GM23338 (cell line): ENCODE data around the gene RPS5. TPM values are rescaled to one million over a fixed set of nuclear protein-coding genes. Genes with fewer than 3 reads are reported as not detected.
A peak's percentile ranks its signal among the peaks of the same experiment; 100 is the strongest.

Experiments
- ATAC-seq: fragments of 200-7000 bp; cut with Tn5 transposase; 3 replicates; pipeline ENCODE4 v1.9.1; 2020
- DNase-seq: peaks from one replicate; pipeline ENCODE4 v3.0.0-alpha.2; 2015; ENCODE audit warnings: low spot score
- H2AFZ ChIP-seq: fragments of 200-600 bp; sonication (generic); 2 replicates; pipeline ENCODE4 v1.8.0; 2016; ENCODE audit warnings: antibody characterized with exemption, mild to moderate bottlenecking, moderate library complexity
- H3F3A ChIP-seq: fragments of 200-600 bp; sonication (generic); replicated peaks from 2 replicates; pipeline ENCODE4 v1.8.0; 2017; ENCODE audit warnings: antibody characterized with exemption, mixed run types, low read depth
- H3K27ac ChIP-seq: fragments of 200-600 bp; sonication (generic); 2 replicates; pipeline ENCODE4 v1.6.1; 2016; ENCODE audit warnings: low read depth
- H3K27me3 ChIP-seq: fragments of 200-600 bp; sonication (generic); 2 replicates; pipeline ENCODE4 v1.8.0; 2016; ENCODE audit warnings: mild to moderate bottlenecking, mixed run types, moderate library complexity; ENCODE audit not compliant: insufficient read depth
- H3K36me3 ChIP-seq: fragments of 200-600 bp; sonication (generic); 2 replicates; pipeline ENCODE4 v1.8.0; 2016; ENCODE audit warnings: mild to moderate bottlenecking; ENCODE audit not compliant: insufficient read depth
- H3K4me1 ChIP-seq: fragments of 200-600 bp; sonication (generic); 2 replicates; pipeline ENCODE4 v1.8.0; 2016; ENCODE audit warnings: mild to moderate bottlenecking, moderate library complexity; ENCODE audit not compliant: insufficient read depth
- H3K4me2 ChIP-seq: fragments of 200-600 bp; sonication (generic); 2 replicates; pipeline ENCODE4 v1.7.1; 2017; ENCODE audit warnings: mixed run types
- H3K4me3 ChIP-seq: fragments of 200-600 bp; sonication (generic); 2 replicates; pipeline ENCODE4 v1.6.1; 2016; ENCODE audit warnings: mixed run types
- H3K79me2 ChIP-seq: fragments of 200-600 bp; sonication (generic); replicated peaks from 2 replicates; pipeline ENCODE4 v1.8.0; 2017; ENCODE audit warnings: mild to moderate bottlenecking; ENCODE audit not compliant: insufficient read depth
- H3K9me2 ChIP-seq: fragments of 200-600 bp; sonication (generic); 2 replicates; pipeline ENCODE4 v1.8.0; 2017; ENCODE audit not compliant: insufficient read depth
- H4K20me1 ChIP-seq: fragments of 200-600 bp; sonication (generic); replicated peaks from 2 replicates; pipeline ENCODE4 v1.8.0; 2017; ENCODE audit warnings: mild to moderate bottlenecking; ENCODE audit not compliant: insufficient read depth
- H3K27ac Mint-ChIP-seq: 2 replicates; pipeline ENCODE4 v1.8.0; 2020; ENCODE audit warnings: inconsistent platforms, mild to moderate bottlenecking, moderate library complexity, mixed read lengths
- H3K27me3 Mint-ChIP-seq: 3 replicates; pipeline ENCODE4 v1.8.0; 2022; ENCODE audit warnings: low read depth, mild to moderate bottlenecking, moderate library complexity, mixed read lengths, inconsistent platforms; ENCODE audit not compliant: insufficient read depth, poor library complexity
- H3K36me3 Mint-ChIP-seq: 3 replicates; pipeline ENCODE4 v1.8.0; 2021; ENCODE audit warnings: low read depth, mild to moderate bottlenecking, inconsistent platforms, moderate library complexity, mixed read lengths
- H3K4me1 Mint-ChIP-seq: 3 replicates; pipeline ENCODE4 v1.8.0; 2020; ENCODE audit warnings: mild to moderate bottlenecking, inconsistent platforms, mixed read lengths
- H3K4me3 Mint-ChIP-seq: 3 replicates; pipeline ENCODE4 v1.8.0; 2021; ENCODE audit warnings: moderate library complexity, mild to moderate bottlenecking, inconsistent platforms, mixed read lengths
- H3K9me3 Mint-ChIP-seq: 3 replicates; pipeline ENCODE4 v1.8.0; 2020; ENCODE audit warnings: moderate library complexity, mild to moderate bottlenecking, inconsistent platforms, mixed read lengths
- CREB1 ChIP-seq: fragments of 250-450 bp; sonication (Bioruptor Pico); IDR thresholded peaks from 2 replicates; pipeline ENCODE4 v1.5.0; 2020; ENCODE audit warnings: low read depth, mild to moderate bottlenecking, moderate library complexity
- EZH2phosphoT487 ChIP-seq: fragments of 200-600 bp; sonication (generic); IDR thresholded peaks from one replicate; pipeline ENCODE4 v1.8.1; 2018; ENCODE audit warnings: antibody characterized with exemption; ENCODE audit not compliant: unreplicated experiment
- JUNB ChIP-seq: IDR thresholded peaks from one replicate; pipeline ENCODE4 v1.6.1; 2016; ENCODE audit warnings: antibody characterized with exemption; ENCODE audit not compliant: unreplicated experiment
- POLR2AphosphoS5 ChIP-seq: IDR thresholded peaks from 2 replicates; pipeline ENCODE4 v1.6.1; 2016; ENCODE audit warnings: antibody characterized with exemption, low read depth
- ZNF331 ChIP-seq: fragments of 250-450 bp; sonication (Bioruptor Pico); IDR thresholded peaks from 2 replicates; pipeline ENCODE4 v1.5.0; 2020; ENCODE audit warnings: low read depth, mild to moderate bottlenecking, moderate library complexity
- polyA plus RNA-seq: library from polyadenylated mRNA; unstranded; fragments of >200 nt; fragmentation: Nextera tagmentation; extraction: Ambion mirVana; gene quantifications from 2 replicates; pipeline ENCODE4 v1.2.1, GENCODE V29; 2016
- total RNA-seq: library from RNA; depleted of rRNA; stranded (reverse); fragments of >200 nt; shearing (Covaris generic); gene quantifications from 2 replicates; pipeline ENCODE4 v1.2.3, GENCODE V29; 2014
- TF ChIP-seq, protein P1 (sequence below): IDR thresholded peaks from one replicate; pipeline ENCODE4 v1.6.1; 2018; ENCODE audit warnings: antibody characterized with exemption; ENCODE audit not compliant: unreplicated experiment
- TF ChIP-seq, protein P2 (sequence below), 2 experiments: fragments of 200-600 bp in 1 of 2; sonication (generic) in 1 of 2; conservative IDR thresholded peaks; 2 replicates each; pipeline versions ENCODE4 v1.5.1 to v1.6.1; 2016 to 2017; ENCODE audit warnings: antibody characterized with exemption in 2 of 2, low read depth in 2 of 2, mild to moderate bottlenecking in 2 of 2, moderate library complexity in 1 of 2

RPS5 gene
- total and polyA plus RNA-seq, 2 experiments from 2014 or later = 734 to 2,111 TPM

DNA sequence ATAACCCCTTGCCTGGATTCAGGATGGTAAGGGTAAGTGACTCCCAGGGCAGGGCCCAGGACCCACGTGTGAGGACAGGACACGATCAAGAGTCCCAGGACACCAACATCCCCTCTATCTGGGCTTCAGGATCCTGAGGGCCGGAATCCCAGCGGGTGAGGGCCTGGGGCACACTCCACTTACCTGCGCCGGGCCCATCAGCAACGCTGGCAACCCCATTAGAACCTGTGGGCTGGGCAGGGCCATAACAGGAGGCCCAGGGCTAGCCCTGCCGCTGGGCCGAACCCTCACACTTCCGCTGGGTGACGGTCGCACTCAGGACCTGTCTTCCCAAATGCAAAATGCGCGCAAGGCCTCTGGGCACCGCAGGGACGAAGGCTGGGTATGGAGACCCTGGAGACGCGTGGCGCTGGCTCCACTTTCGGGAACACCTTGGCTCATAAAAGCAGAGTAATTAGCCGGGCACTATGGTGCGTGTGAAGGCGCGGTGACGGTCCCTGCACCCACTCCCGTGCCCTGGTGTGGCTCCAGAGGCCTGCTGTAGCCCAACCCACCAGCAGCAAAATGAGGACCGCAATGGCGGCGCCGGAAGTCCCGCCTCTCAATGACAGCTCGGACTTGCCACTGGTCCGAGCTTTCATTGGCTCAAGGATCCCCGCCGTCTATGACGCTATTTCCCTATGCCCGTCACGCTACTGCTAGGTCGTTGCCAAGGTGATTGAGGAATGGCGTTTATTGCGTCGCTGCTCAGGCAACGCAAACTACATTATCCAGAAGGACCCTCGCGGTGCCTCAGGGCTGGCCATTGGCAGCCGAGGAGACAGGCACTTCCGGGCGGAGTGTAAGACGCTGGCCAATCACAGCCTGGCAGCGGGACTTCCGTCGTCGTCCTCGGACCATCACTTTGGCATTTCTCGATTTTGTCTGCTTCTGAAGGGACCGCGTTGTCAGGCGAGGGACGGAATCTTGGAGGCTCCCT is 52.8 kb downstream of the RPS5 start, which contains the start of gene ZNF132 (continued):
- TF ChIP-seq, protein P1, sequence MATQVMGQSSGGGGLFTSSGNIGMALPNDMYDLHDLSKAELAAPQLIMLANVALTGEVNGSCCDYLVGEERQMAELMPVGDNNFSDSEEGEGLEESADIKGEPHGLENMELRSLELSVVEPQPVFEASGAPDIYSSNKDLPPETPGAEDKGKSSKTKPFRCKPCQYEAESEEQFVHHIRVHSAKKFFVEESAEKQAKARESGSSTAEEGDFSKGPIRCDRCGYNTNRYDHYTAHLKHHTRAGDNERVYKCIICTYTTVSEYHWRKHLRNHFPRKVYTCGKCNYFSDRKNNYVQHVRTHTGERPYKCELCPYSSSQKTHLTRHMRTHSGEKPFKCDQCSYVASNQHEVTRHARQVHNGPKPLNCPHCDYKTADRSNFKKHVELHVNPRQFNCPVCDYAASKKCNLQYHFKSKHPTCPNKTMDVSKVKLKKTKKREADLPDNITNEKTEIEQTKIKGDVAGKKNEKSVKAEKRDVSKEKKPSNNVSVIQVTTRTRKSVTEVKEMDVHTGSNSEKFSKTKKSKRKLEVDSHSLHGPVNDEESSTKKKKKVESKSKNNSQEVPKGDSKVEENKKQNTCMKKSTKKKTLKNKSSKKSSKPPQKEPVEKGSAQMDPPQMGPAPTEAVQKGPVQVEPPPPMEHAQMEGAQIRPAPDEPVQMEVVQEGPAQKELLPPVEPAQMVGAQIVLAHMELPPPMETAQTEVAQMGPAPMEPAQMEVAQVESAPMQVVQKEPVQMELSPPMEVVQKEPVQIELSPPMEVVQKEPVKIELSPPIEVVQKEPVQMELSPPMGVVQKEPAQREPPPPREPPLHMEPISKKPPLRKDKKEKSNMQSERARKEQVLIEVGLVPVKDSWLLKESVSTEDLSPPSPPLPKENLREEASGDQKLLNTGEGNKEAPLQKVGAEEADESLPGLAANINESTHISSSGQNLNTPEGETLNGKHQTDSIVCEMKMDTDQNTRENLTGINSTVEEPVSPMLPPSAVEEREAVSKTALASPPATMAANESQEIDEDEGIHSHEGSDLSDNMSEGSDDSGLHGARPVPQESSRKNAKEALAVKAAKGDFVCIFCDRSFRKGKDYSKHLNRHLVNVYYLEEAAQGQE = no peak
- TF ChIP-seq, protein P2, sequence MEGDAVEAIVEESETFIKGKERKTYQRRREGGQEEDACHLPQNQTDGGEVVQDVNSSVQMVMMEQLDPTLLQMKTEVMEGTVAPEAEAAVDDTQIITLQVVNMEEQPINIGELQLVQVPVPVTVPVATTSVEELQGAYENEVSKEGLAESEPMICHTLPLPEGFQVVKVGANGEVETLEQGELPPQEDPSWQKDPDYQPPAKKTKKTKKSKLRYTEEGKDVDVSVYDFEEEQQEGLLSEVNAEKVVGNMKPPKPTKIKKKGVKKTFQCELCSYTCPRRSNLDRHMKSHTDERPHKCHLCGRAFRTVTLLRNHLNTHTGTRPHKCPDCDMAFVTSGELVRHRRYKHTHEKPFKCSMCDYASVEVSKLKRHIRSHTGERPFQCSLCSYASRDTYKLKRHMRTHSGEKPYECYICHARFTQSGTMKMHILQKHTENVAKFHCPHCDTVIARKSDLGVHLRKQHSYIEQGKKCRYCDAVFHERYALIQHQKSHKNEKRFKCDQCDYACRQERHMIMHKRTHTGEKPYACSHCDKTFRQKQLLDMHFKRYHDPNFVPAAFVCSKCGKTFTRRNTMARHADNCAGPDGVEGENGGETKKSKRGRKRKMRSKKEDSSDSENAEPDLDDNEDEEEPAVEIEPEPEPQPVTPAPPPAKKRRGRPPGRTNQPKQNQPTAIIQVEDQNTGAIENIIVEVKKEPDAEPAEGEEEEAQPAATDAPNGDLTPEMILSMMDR (conservative IDR thresholded peaks at IDR 0.05; ENCODE audit: low read depth in 2 of 2) = no peak
- TF ChIP-seq CREB1 (CRISPR knock-in tag) (peak; percentile 83), EZH2phosphoT487 (no peak), POLR2AphosphoS5 (peak; percentile 68), JUNB (no peak)

DNA sequence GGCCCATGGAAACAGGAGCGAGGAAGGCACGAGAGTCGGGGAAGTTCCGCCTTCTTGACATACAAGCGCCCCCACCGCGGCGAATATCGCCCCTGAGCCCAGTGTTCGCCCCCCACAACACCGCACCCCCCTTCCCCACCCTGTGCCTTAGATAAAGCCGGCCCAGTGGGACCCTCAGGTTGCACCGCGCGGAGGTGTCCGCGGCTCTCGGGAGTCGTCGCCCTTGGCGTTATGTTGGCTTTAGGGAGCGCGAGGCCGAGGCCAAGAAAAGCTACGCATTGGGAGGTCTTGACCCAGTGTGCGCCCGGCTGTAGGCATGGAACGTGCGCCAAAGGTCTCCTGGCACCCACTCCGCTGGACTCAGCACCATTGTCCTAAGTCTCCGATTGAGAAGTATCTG is 53.5 kb downstream of the RPS5 start:
- Histone ChIP-seq H2AFZ (peak overlapping the region; percentile 83; the same call in 1 of the 2 replicates), H3K79me2 (no peaks in the 10 kb centered on the region), H3K4me3 (peak overlapping the region; percentile 56), H3K9me2 (peaks cover 28% of the 10 kb centered on the region), H4K20me1 (no peaks in the 10 kb centered on the region), H3K36me3 (peaks cover 13% of the 10 kb centered on the region), H3K27ac (no peak overlapping the region), H3K4me1 (peaks cover 6% of the 10 kb centered on the region; the same call in 1 of the 2 replicates), H3K27me3 (no peaks in the 10 kb centered on the region), H3F3A (no peaks in the 10 kb centered on the region; the same call in 1 of the 2 replicates), H3K4me2 (peak overlapping the region; percentile 72)
- Mint-ChIP-seq H3K27ac (peak overlapping the region; percentile 82; the same call in 1 of the 2 replicates), H3K9me3 (peaks cover 72% of the 10 kb centered on the region), H3K27me3 (peaks cover 28% of the 10 kb centered on the region), H3K4me3 (peak overlapping the region; percentile 81), H3K36me3 (peaks cover 52% of the 10 kb centered on the region), H3K4me1 (peaks cover 2% of the 10 kb centered on the region; the same call in 1 of the 3 replicates)
- ATAC-seq (no peak), DNase-seq (peak; percentile 9)
- TF ChIP-seq, protein P1 = no peak
- TF ChIP-seq CREB1 (CRISPR knock-in tag) (no peak), ZNF331 (no peak), POLR2AphosphoS5 (no peak)
- TF ChIP-seq, protein P2 (conservative IDR thresholded peaks at IDR 0.05; ENCODE audit: low read depth in 2 of 2) = no peak
